ENCODE measurements around the gene SLC10A4.
A peak's percentile ranks its signal among the peaks of the same experiment; 100 is the strongest.

Gene SLC10A4

GRCh38 chr4:48467442-48467841 lies 15.7 kb upstream of the SLC10A4 start:
- H3K4me3 ChIP-seq (ENCODE audit: low read depth, low read length) = no peak overlapping the region
- no peaks in the 10 kb centered on the region for H3K36me3 ChIP-seq (ENCODE audit: control insufficient read depth, insufficient read depth, low read length)
- H3K9me3 ChIP-seq (ENCODE audit: control insufficient read depth, insufficient read depth, low read length) = no peaks in the 10 kb centered on the region
- H3K4me1 ChIP-seq (ENCODE audit: control insufficient read depth, insufficient read depth, low read length) = no peaks in the 10 kb centered on the region
- no peak overlapping the region for H3K9ac ChIP-seq (ENCODE audit: low read depth, low read length)
- no peaks in the 10 kb centered on the region for H3K27me3 ChIP-seq (ENCODE audit: control insufficient read depth, insufficient read depth, low read length)

- H3K27me3 ChIP-seq (ENCODE audit: control insufficient read depth, insufficient read depth, low read length) = no peaks in the 10 kb centered on the region
- no peaks in the 10 kb centered on the region for H3K4me1 ChIP-seq (ENCODE audit: control insufficient read depth, insufficient read depth, low read length)
- H3K9ac ChIP-seq (ENCODE audit: low read depth, low read length) = no peak overlapping the region
- H3K9me3 ChIP-seq (ENCODE audit: control insufficient read depth, insufficient read depth, low read length) = no peaks in the 10 kb centered on the region
- no peak overlapping the region for H3K4me3 ChIP-seq (ENCODE audit: low read depth, low read length)
- H3K36me3 ChIP-seq (ENCODE audit: control insufficient read depth, insufficient read depth, low read length) = no peaks in the 10 kb centered on the region
Measured at GRCh38 chr4:48467891-48468290, 15.3 kb upstream of the SLC10A4 start.

GRCh38 chr4:48470137-48470536 lies 13.0 kb upstream of the SLC10A4 start:
- no peaks in the 10 kb centered on the region for H3K27me3 ChIP-seq (ENCODE audit: control insufficient read depth, insufficient read depth, low read length)
- no peaks in the 10 kb centered on the region for H3K9me3 ChIP-seq (ENCODE audit: control insufficient read depth, insufficient read depth, low read length)
- H3K9ac ChIP-seq (ENCODE audit: low read depth, low read length) = no peak overlapping the region
- H3K4me1 ChIP-seq (ENCODE audit: control insufficient read depth, insufficient read depth, low read length) = no peaks in the 10 kb centered on the region
- no peak overlapping the region for H3K4me3 ChIP-seq (ENCODE audit: low read depth, low read length)
- no peaks in the 10 kb centered on the region for H3K36me3 ChIP-seq (ENCODE audit: control insufficient read depth, insufficient read depth, low read length)

- no peak overlapping the region for H3K9ac ChIP-seq (ENCODE audit: low read depth, low read length)
- H3K27me3 ChIP-seq (ENCODE audit: control insufficient read depth, insufficient read depth, low read length) = no peaks in the 10 kb centered on the region
- H3K36me3 ChIP-seq (ENCODE audit: control insufficient read depth, insufficient read depth, low read length) = no peaks in the 10 kb centered on the region
- H3K4me3 ChIP-seq (ENCODE audit: low read depth, low read length) = no peak overlapping the region
- H3K4me1 ChIP-seq (ENCODE audit: control insufficient read depth, insufficient read depth, low read length) = no peaks in the 10 kb centered on the region
- H3K9me3 ChIP-seq (ENCODE audit: control insufficient read depth, insufficient read depth, low read length) = no peaks in the 10 kb centered on the region
Measured at GRCh38 chr4:48470570-48470969, 12.6 kb upstream of the SLC10A4 start.

- Histone ChIP-seq H3K9me3 (ENCODE audit: control insufficient read depth, insufficient read depth, low read length) (no peaks in the 10 kb centered on the region), H3K27me3 (ENCODE audit: control insufficient read depth, insufficient read depth, low read length) (no peaks in the 10 kb centered on the region), H3K4me3 (ENCODE audit: low read depth, low read length) (no peak overlapping the region), H3K9ac (ENCODE audit: low read depth, low read length) (no peak overlapping the region), H3K4me1 (ENCODE audit: control insufficient read depth, insufficient read depth, low read length) (no peaks in the 10 kb centered on the region), H3K36me3 (ENCODE audit: control insufficient read depth, insufficient read depth, low read length) (no peaks in the 10 kb centered on the region)
Measured at GRCh38 chr4:48472794-48473193, 10.3 kb upstream of the SLC10A4 start.

GRCh38 chr4:48475770-48476169 lies 7.4 kb upstream of the SLC10A4 start:
- Histone ChIP-seq H3K9ac (ENCODE audit: low read depth, low read length) (no peak overlapping the region), H3K4me3 (ENCODE audit: low read depth, low read length) (no peak overlapping the region), H3K4me1 (ENCODE audit: control insufficient read depth, insufficient read depth, low read length) (no peaks in the 10 kb centered on the region), H3K9me3 (ENCODE audit: control insufficient read depth, insufficient read depth, low read length) (no peaks in the 10 kb centered on the region), H3K27me3 (ENCODE audit: control insufficient read depth, insufficient read depth, low read length) (no peaks in the 10 kb centered on the region), H3K36me3 (ENCODE audit: control insufficient read depth, insufficient read depth, low read length) (no peaks in the 10 kb centered on the region)

GRCh38 chr4:48478273-48478672 lies 4.9 kb upstream of the SLC10A4 start:
- H3K4me3 ChIP-seq (ENCODE audit: low read depth, low read length) = no peak overlapping the region
- H3K36me3 ChIP-seq (ENCODE audit: control insufficient read depth, insufficient read depth, low read length) = no peaks in the 10 kb centered on the region
- H3K4me1 ChIP-seq (ENCODE audit: control insufficient read depth, insufficient read depth, low read length) = no peaks in the 10 kb centered on the region
- peaks cover 19% of the 10 kb centered on the region for H3K27me3 ChIP-seq (ENCODE audit: control insufficient read depth, insufficient read depth, low read length)
- no peaks in the 10 kb centered on the region for H3K9me3 ChIP-seq (ENCODE audit: control insufficient read depth, insufficient read depth, low read length)
- no peak overlapping the region for H3K9ac ChIP-seq (ENCODE audit: low read depth, low read length)

GRCh38 chr4:48481581-48481980 lies 1.6 kb upstream of the SLC10A4 start:
- no peaks in the 10 kb centered on the region for H3K36me3 ChIP-seq (ENCODE audit: control insufficient read depth, insufficient read depth, low read length)
- no peak overlapping the region for H3K9ac ChIP-seq (ENCODE audit: low read depth, low read length)
- H3K27me3 ChIP-seq (ENCODE audit: control insufficient read depth, insufficient read depth, low read length) = peaks cover 49% of the 10 kb centered on the region
- H3K4me3 ChIP-seq (ENCODE audit: low read depth, low read length) = no peak overlapping the region
- H3K9me3 ChIP-seq (ENCODE audit: control insufficient read depth, insufficient read depth, low read length) = no peaks in the 10 kb centered on the region
- H3K4me1 ChIP-seq (ENCODE audit: control insufficient read depth, insufficient read depth, low read length) = peaks cover 2% of the 10 kb centered on the region

- H3K9ac ChIP-seq (ENCODE audit: low read depth, low read length) = no peak overlapping the region
- peak overlapping the region; percentile 59 for H3K4me3 ChIP-seq (ENCODE audit: low read depth, low read length)
- peaks cover 69% of the 10 kb centered on the region for H3K27me3 ChIP-seq (ENCODE audit: control insufficient read depth, insufficient read depth, low read length)
- no peaks in the 10 kb centered on the region for H3K36me3 ChIP-seq (ENCODE audit: control insufficient read depth, insufficient read depth, low read length)
- H3K9me3 ChIP-seq (ENCODE audit: control insufficient read depth, insufficient read depth, low read length) = no peaks in the 10 kb centered on the region
- peaks cover 4% of the 10 kb centered on the region for H3K4me1 ChIP-seq (ENCODE audit: control insufficient read depth, insufficient read depth, low read length)
Measured at GRCh38 chr4:48483777-48484493, 792 bp downstream of the SLC10A4 start.

- Histone ChIP-seq H3K9ac (ENCODE audit: low read depth, low read length) (no peak overlapping the region), H3K36me3 (ENCODE audit: control insufficient read depth, insufficient read depth, low read length) (no peaks in the 10 kb centered on the region), H3K4me1 (ENCODE audit: control insufficient read depth, insufficient read depth, low read length) (peaks cover 6% of the 10 kb centered on the region), H3K4me3 (ENCODE audit: low read depth, low read length) (peak overlapping the region; percentile 59), H3K27me3 (ENCODE audit: control insufficient read depth, insufficient read depth, low read length) (peaks cover 76% of the 10 kb centered on the region), H3K9me3 (ENCODE audit: control insufficient read depth, insufficient read depth, low read length) (no peaks in the 10 kb centered on the region)
Measured at GRCh38 chr4:48484494-48485168, 1.5 kb downstream of the SLC10A4 start.

- H3K36me3 ChIP-seq (ENCODE audit: control insufficient read depth, insufficient read depth, low read length) = no peaks in the 10 kb centered on the region
- H3K27me3 ChIP-seq (ENCODE audit: control insufficient read depth, insufficient read depth, low read length) = peaks cover 79% of the 10 kb centered on the region
- peaks cover 6% of the 10 kb centered on the region for H3K4me1 ChIP-seq (ENCODE audit: control insufficient read depth, insufficient read depth, low read length)
- no peak overlapping the region for H3K9ac ChIP-seq (ENCODE audit: low read depth, low read length)
- peak overlapping the region; percentile 43 for H3K4me3 ChIP-seq (ENCODE audit: low read depth, low read length)
- no peaks in the 10 kb centered on the region for H3K9me3 ChIP-seq (ENCODE audit: control insufficient read depth, insufficient read depth, low read length)
Measured at GRCh38 chr4:48489683-48490011, 6.5 kb downstream of the SLC10A4 start.

GRCh38 chr4:48490012-48490679 lies 7.0 kb downstream of the SLC10A4 start, which contains the start of gene ZAR1:
Gene ZAR1 (plus strand): TSS chr4:48490252. CDS start chr4:48490292, 40 bp downstream.
- Histone ChIP-seq H3K9ac (ENCODE audit: low read depth, low read length) (no peak within 1 kb of the TSS), H3K4me3 (ENCODE audit: low read depth, low read length) (peak within 1 kb of the TSS; percentile 47), H3K9me3 (ENCODE audit: control insufficient read depth, insufficient read depth, low read length) (no peaks in the 10 kb centered on the region), H3K36me3 (ENCODE audit: control insufficient read depth, insufficient read depth, low read length) (no peaks in the 10 kb centered on the region), H3K4me1 (ENCODE audit: control insufficient read depth, insufficient read depth, low read length) (peaks cover 4% of the 10 kb centered on the region), H3K27me3 (ENCODE audit: control insufficient read depth, insufficient read depth, low read length) (peaks cover 74% of the 10 kb centered on the region)
